GM21390 (cell line): Measurements from ENCODE around the gene JADE1.

ENCODE experiments used
- ATAC-seq: cut with Tn5 transposase; IDR thresholded peaks from one replicate; pipeline ENCODE4 v1.9.1; 2021; ENCODE audit not compliant: unreplicated experiment

The JADE1 gene

GRCh38 chr4:128869776-128870509 lies 60.4 kb downstream of the JADE1 start:
- ATAC-seq = no peak

DNA sequence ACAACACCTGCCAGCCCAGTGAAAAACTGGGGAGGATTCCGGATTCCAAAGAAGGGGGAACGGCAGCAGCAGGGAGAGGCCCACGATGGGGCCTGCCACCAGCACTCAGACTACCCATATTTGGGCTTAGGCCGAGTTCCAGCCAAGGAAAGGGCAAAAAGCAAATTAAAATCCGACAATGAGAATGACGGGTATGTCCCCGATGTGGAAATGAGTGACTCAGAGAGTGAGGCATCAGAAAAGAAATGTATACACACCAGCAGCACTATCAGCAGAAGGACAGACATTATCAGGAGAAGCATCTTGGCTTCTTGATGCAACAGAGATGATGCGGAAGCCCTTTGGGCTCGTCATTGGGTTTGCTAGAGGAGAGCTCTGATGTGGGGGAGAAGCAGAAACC lies 62.4 kb downstream of the JADE1 start:
- ATAC-seq = no peak

DNA sequence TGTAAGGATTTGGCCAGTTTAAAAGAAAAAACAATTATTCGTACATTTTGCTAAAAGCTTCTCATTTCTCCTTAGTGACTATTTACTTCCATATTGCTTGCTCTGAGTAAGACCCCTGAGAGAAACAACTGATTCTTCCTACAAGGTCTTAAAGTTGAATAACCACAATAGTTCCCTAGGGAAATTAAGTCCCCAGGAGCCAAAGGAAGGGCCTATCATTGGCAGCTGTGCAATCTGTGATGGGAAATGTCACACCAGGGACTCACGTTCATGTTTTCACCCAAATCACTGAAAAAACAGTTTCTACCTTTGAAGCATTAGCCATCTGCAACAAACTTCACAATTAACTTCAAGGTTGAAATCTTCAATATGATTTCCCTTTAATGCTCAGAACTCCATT lies 66.7 kb downstream of the JADE1 start:
- no peak for ATAC-seq

GRCh38 chr4:128877934-128878333 lies 68.4 kb downstream of the JADE1 start:
- ATAC-seq = no peak

- no peak for ATAC-seq
Measured at GRCh38 chr4:128879283-128879682, 69.8 kb downstream of the JADE1 start.

- ATAC-seq = no peak
Measured at GRCh38 chr4:128879971-128880370, 70.5 kb downstream of the JADE1 start.

DNA sequence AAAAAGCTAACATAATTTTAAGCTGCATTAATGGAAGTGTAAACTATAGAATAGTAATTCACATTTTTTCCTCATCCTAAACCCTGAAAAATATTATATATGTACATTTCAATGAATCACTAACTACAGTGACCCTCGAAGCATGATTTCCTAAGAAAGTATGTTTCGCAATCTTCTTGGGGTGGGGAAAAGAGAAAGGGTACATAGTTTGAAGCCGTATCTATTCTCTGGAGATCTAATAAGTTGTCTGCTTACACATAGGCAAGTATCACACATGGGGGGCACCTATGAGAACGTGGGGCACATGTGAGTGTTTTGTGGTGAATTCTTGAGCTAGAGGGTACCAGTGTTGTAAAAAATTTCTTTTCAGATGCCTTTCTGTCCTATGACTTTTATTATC lies 71.2 kb downstream of the JADE1 start:
- no peak for ATAC-seq

DNA sequence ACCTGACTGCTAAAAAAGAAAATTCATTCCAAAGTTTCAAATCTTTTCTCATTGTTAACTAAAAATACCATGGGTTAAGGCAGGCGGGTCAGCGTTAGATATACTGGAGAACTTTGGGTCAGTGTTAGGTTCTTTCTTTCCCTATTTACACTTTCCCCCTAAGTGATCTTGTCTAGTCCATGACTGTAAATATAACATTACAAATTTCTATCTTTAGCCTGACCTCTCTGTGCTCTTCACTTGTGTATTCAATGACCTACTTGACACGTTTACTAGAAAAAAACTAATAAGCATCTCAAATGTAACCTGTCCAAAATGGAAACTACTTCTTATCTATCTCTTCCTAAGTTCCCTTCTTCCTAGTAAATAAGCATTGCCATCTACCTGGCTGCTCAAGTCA lies 95.3 kb downstream of the JADE1 start:
- no peak for ATAC-seq

DNA sequence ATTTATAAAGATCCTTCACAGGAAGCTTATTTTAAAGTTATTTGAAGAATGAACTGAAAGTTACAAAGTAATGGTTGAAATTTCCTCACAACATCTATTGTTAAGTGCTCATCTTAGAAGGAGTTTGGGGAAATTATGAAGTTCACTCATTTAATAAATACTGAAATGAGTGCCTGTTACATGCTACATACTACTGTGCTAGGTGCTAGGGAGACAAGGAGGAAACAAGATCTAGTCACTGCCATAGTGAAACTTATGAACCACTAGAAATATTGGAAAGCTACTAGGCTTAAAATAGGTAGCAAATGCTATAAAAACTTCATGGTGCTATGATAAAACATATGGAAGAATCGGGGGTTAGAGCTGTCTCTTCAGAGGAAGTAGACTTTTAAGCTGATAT lies 97.1 kb downstream of the JADE1 start:
- ATAC-seq = no peak

GRCh38 chr4:128907981-128908380 lies 98.5 kb downstream of the JADE1 start:
- no peak for ATAC-seq

DNA sequence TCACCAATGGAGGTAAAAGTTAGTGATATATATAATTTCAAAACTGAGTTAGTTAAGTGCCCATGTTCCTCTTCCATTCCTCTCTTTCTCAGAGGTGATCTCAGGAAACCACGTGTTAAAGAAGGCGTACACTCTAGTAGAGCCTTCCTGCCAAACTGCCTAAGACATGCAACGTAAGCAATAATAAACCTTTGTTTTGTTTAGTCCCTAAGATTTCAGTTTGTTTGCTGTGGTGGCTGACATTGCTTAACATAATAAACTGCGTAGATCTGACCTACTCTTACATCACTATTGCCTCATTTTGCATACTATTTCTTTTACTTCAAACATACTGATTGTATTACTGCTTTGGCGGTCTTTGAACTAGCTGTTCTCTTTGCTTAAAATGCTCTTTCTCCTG lies 99.2 kb downstream of the JADE1 start:
- ATAC-seq = no peak

DNA sequence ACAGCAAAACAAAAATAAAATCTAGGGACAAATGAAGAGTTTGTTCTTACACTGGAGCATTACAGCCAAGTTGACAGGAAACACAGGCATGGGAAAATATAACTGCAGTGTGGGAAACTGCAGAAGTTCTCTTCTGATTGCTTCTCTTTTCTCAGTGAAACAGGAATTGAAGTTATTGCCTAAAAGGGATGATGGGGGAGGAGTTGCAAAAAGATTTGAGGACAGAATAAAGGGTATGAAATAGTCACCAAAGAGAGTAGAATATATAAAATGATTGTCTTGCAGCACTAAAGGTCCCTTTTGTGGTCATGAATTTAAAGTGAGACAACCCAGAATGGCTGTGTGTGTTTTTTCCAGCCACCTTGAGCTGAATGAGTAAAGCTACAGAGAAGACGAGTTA lies 103.7 kb downstream of the JADE1 start:
- peak; percentile 23 for ATAC-seq

GRCh38 chr4:128915544-128915943 lies 106.0 kb downstream of the JADE1 start:
- no peak for ATAC-seq

- peak; percentile 71 for ATAC-seq
Measured at GRCh38 chr4:128916832-128917231, 107.3 kb downstream of the JADE1 start.

DNA sequence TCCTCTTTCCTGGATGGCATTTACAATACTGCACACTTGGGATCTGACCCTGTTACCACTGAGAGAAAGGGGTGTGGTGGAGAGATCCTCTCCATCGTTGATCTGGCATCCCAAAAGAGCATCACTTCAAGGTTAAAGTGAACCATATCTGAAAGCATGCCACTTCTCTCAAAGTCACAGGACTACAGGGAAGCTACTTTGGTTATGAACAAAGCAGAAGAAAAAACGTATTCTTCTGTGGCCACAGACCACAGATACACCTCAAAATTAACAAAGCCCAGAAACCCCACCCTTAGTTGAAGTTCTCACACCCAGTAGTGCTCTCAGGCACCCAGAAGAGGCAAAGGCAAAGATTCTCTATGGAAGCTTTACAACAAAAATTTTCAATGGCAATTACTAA lies 108.3 kb downstream of the JADE1 start:
- ATAC-seq = peak; percentile 75

- ATAC-seq = no peak
Measured at GRCh38 chr4:128921954-128922353, 112.5 kb downstream of the JADE1 start.
